NCI-H1436 (cell line): ENCODE measurements around the gene PLOD1.
"Not testable (repeated sequence)": the region's sequence is repeated elsewhere in the genome, so short reads cannot be mapped to it uniquely, and the experiment has no call there.

Experiments
- DNase-seq: peaks from one replicate; lab custom pipeline; 2025; lab: John Stamatoyannopoulos, UW

The PLOD1 gene

DNA sequence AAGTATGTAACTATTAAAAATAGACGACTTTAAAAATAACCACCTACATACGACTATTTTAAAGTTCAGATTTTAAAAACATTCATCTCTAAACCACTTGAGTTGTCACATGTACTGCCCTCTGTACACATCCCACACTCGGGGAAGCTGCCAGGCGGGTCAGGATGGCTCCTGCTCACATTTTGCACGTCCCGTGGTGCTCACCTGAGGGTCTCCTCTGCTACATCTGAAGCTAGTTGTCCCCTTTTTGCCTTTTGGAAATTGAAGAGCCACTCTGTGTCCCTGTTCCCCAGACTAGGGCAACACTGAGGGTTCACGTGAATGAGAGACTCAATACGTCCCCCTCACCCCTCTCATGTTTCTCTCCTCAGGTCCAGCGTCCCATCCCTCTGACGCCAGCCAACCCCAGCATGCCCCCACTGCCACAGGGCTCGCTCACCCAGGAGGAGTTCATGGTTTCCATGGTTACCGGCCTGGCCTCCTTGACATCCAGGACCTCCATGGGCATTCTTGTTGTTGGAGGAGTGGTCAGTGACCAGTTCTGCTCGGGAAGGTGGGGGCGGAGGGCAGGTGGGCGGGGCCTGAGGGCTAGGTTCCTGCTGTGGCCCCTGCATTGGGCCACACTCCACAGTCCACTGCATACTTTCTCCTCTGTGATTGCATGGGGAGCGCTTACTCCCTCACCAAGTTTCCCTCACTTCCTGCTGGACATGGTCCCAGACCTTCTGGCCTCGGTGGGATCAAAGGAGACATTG lies 71.8 kb downstream of the PLOD1 start:
- DNase-seq = no peak

DNA sequence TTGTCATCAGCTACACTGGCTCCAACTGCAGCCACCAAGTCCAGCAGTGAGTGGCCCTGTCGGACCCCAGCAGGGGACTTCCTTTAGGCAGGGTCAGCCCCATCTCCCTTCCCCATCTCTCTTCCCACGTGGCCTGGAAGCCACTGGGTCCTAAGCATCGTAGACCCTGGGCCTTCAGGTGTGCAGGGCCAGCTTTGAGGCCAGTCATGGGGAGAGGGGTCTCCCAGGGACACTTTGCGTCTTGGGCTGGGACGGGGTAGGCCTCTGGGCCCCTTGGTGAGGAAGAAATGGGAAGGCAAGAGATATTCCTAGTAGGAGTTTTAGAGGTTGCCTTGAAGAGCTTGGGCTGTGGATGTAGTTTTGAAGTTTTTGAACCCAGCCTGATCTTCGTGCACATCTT lies 72.7 kb downstream of the PLOD1 start:
- no peak for DNase-seq

DNA sequence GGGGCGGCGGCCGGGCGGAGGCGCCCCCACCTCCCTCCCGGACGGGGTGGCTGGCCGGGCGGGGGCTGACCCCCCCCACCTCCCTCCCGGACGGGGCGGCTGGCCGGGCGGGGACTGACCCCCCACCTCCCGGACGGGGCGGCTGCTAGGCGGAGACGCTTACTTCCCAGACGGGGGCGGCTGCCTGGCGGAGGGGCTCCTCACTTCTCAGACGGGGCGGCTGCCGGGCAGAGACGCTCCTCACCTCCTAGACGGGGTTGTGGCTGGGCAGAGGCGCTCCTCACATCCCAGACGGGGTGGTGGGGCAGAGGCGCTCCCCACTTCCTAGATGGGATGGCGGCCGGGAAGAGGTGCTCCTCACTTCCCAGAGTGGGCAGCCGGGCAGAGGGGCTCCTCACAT lies 73.8 kb downstream of the PLOD1 start:
- DNase-seq = not testable (repeated sequence)

DNA sequence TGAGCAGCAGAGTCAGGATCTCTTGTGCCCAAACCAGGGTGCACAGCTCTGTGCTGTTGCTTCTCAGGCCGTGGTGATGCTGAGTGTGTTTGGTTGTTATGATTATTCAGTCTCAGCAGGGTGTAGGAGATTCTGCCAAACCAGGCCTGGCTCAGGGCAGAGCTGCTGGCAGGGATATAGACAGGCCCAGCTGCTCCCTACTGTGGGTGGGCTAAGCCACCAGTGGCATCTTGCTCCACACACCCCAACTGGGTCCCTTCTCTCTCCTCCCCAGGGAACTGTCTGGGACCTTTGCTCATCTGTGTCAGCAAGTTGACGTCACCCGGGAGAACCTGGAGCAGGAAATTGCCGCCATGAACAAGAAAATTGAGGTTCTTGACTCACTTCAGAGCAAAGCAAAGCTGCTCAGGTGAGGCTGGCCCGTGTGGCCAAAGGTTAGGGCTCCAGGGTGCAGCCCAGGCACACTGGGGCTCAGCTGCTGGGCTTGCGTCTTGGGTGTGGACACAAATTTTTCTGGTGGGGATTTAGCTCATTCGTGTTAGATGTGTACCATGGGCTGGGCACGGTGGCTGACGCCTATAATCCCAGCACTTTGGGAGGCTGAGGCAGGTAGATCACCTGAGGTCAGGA lies 74.9 kb downstream of the PLOD1 start:
- DNase-seq = no peak

DNA sequence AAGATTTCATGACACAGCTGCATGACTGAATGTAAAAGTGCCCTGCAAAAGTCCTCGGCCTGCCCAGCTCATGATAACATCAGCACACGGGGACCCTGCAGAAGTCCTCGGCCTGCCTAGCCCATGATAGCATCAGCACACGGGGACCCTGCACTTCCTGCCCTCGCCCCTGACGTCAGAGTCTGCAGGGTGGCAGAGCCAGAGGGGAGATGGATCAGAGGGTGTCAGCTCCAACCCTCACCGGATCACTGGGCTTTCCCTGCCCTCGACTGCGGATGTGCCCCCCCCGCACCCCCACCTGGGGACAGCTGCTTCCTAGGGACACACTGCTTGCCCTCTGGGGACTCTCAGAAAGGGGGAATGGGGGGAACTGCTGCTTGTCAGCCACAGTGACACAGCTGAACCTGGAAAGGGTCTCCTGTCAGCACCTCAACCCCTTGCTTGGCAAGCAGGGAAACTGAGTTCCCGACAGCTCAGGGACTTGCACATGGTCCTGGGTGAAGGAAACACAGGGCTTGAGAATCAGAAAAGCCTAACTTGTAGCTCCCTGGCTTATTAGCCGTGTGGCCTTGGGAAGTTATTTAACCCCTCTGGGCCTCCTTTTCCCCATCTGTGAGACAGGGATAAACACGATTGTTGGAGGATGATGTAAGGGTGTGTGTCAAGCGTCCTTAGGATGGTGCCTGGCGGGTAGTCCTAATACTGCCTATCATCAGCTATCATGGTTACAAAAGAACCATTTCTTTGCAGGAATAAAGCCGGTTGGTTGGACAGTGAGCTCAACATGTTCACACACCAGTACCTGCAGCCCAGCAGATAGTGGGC lies 76.4 kb downstream of the PLOD1 start:
- no peak for DNase-seq

DNA sequence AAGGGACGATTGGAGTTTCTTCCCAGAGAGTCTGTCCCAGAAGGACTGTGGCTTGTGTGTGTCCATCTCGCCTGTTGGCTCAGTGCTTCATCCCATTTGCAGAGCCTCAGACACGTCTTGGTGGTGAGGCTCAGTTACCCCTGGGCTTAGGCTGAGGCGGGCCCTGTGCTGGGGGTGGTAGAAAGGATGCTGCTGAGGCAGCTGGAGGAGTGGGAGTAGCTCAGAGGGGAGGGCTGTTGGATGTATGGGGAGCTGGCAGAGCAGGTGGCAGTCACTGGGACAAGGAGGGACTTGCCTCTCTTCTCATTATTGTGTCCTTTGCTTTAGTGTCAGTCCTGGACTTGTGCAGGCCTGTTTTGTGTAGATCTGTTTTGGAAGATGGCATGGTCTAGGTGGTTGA lies 77.5 kb downstream of the PLOD1 start:
- DNase-seq = no peak

DNA sequence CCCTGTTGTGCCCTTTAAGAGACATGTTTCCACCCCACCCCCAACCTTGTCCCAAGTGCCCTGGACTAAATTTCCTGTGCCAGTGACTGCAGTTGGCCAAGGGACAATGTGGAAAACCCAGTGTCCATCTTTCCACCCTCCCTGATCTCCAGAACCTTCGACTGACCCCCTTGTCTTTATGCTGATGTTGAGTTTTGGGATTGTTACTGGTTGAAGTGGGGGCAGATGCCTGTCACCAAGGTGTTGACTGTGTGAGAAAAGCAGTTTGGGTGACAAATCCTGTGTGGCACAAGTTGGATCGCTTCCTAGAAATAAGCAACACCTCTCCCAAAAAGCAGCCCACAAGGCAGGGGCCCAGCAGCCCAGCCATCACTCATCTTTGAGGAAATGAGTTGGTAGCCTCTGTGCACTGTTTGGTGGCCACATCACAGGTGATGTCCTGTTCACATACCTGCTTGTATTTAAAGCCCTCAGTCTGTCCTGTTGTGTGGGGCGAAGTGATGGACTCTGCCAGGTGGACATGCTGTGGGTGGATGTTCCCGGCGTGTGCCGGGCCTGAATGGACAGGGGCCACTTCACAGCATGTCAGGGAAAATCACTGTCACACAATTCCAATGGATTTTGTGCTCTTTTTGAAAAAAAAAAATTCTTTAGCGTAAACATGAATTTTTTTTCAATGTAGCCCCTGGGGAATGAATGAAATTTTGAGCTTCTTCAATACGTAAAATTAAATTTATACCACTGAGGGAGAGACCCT lies 78.2 kb downstream of the PLOD1 start:
- no peak for DNase-seq

DNA sequence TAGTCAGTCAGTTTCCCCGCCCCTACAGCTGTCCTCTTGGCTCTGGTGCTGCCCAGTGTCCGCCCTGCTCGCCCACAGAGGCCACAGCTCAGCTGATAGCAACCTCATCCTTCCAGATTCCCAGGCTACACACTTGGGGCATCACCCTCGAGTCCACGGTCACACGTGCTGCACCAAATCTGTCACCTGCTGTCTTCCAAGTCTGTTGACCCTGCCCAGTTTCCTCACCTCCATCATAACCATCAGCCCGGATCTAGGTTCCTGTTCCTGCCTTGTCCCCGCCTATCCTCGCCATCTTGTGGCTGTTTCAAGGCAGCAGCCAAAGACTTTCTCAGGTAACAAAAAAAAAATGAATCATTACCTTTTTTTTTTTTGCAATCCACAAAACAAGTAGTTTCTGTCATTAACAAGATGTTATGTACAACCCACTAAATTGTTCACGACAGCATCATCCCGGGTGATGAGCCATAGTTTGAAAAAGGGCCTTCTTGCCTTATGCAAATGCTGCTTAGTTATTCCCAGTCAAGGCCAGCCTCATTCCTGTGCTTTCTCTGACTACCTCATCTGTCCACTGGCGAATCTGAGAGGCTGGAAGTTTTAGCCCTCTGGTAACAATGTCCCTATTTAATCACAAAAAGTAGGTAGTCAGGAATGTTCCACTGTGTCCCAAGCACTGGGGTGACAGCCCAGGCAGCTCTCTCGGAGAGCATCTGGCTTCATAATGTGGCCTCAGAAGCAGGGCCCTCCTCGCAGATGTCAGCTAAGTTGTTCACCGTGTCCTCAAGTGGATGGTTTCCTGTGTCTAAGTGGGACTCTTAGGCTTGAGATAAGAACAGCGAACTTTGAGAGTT lies 79.8 kb downstream of the PLOD1 start:
- DNase-seq = no peak

DNA sequence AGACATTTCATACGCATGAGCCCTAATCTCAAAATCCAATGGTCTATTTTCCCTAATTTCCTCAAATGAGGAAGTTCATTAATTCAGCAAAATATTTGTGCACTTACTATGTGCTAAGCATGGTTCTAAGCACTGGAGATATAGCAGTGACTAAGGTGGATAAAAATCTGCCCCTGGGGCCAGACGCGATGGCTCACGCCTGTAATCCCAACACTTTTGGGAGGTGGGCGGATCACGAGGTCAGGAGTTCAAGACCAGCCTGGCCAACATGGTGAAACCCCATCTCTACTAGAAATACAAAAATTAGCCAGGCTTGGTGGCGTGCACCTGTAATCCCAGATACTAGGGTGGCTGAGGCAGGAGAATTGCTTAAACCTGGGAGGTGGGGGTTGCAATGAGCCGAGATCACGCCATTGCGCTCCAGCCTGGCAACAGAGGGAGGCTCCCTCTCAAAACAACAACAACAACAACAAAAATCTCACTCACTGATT lies 80.5 kb downstream of the PLOD1 start:
- DNase-seq = no peak

DNA sequence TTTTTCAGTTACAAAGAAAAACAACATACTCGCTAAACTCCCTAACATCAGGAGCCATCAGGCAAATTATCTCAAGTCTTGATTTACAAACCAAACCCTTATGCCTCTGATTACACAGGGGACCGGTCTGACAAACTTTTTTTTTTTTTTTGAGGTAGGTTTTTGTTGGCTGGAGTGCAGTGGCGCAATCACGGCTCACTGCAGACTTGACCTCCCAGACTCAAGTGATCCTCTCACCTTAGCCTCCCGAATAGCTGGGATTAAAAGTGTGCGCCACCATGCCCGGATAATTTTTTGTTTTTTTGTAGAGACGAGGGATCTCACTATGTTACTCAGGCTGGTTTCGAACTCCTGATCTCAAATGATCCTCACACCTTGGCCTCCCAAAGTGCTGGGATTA lies 81.0 kb downstream of the PLOD1 start:
- DNase-seq = no peak

DNA sequence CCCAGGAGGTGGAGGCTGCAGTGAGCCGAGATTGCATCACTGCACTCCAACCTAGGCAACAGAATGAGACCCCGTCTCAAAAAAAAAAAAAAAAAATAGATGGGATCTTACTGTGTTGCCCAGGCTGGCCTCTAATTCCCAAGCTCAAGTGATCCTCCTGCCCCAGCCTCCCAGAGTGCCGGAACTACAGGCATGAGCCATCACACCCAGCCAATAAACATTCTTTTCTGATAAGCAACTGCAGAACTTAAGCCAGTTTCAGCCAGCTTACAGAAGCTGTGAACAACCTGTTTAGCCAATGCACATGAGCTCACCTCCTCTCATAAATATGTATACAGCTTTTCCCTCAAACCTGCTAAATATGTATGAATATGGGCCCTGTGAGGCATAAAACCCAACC lies 81.7 kb downstream of the PLOD1 start:
- DNase-seq = no peak

DNA sequence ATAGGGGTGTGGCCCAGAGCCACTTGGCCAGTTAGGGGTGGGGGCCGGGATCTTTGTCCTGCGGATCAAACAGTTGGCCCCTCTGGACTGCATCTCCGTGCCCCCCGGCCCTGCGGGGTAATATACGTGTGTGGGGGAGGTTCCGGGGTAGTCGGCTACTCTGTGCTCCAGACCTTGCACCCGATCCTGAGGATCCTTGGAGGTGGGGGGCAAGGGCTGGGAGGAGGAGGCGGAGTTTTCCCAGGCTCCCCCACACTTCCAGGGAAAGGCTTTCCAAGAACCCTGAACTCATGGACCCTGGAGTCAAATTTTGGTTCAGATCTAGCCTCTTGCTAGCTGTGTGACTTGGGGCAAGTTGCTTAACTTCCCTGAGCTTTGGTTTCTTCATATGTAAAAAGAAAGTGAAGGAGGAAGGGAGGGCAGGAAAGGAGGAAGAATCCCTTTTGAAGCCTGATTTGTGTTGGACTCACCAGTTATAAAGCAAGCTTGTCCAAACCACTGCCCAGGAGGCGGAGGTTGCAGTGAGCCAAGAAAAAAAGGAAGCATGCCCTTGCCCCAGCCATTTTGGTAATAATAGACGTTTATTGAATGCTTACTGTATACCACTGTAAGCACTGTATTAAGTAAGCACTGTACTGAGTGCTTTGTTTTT lies 85.5 kb downstream of the PLOD1 start:
- DNase-seq = no peak

DNA sequence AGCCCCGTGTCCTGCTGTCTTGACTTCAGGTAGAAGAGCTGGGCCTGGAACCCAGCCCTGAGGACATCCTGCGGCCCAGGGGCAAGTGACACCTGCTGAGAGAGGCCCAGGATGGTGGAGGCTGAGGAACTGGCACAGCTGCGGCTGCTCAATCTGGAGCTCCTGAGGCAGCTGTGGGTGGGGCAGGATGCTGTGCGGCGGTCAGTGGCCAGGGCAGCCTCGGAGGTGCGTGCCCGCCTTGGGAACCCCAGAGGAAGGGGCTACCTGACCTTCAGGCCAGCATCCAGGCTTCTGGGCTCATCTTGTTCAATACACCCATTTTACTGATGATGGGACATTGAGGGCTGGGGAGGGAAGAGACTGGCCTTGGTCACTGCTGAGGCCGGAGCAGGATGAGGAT lies 87.1 kb downstream of the PLOD1 start:
- no peak for DNase-seq

DNA sequence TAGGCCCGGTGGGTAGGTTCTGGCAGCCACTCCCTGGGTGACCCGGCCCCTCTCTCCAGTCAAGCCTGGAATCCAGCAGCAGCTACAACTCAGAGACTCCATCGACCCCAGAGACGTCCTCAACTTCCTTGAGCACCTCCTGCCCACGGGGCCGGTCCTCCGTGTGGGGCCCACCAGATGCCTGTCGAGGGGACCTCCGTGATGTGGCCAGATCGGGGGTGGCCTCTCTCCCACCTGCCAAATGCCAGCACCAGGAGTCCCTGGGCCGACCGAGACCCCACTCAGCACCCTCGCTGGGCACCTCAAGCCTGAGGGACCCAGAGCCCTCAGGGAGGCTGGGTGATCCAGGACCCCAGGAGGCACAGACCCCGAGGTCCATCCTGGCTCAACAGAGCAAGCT lies 87.5 kb downstream of the PLOD1 start:
- DNase-seq = no peak
